ENCODE data around the gene PLCL1.

- TF ChIP-seq ZFP30 (CRISPR knock-in tag; IDR thresholded peaks at IDR 0.05) (no peak), TSHZ2 (CRISPR knock-in tag; IDR thresholded peaks at IDR 0.05) (no peak), RARB (CRISPR knock-in tag; IDR thresholded peaks at IDR 0.05) (no peak), TCF4 (CRISPR knock-in tag; IDR thresholded peaks at IDR 0.05; ENCODE audit: borderline replicate concordance) (no peak), TOX (CRISPR knock-in tag; IDR thresholded peaks at IDR 0.05; ENCODE audit: borderline replicate concordance) (no peak), PATZ1 (CRISPR knock-in tag; IDR thresholded peaks at IDR 0.05; ENCODE audit: borderline replicate concordance) (no peak), SNAI2 (CRISPR knock-in tag; IDR thresholded peaks at IDR 0.05) (no peak), OSR1 (CRISPR knock-in tag; IDR thresholded peaks at IDR 0.05) (no peak)
These were observed 298.5 kb downstream of the PLCL1 start for GRCh38 chr2:198102856-198103255.

All from SK-N-SH treated with all-trans-retinoic acid at 6 μM for 48 hours (cell line).